T1000 (cell line): ENCODE measurements around the gene RECQL.

Source experiments
- DNase-seq: peaks from one replicate; lab custom pipeline; 2025; ENCODE audit warnings: mixed read lengths; lab: John Stamatoyannopoulos, UW

The RECQL gene

GRCh38 chr12:21501258-21502163 is at the start of gene RECQL, which contains the start of gene GOLT1B:
Gene RECQL, minus strand, starts transcription at chr12:21501635. Its CDS starts 2,065 bp downstream, at chr12:21499570.
Gene GOLT1B, plus strand, starts transcription at chr12:21501789. Its CDS starts 135 bp downstream, at chr12:21501924.
- DNase-seq, result peak; percentile 95

GRCh38 chr12:21547437-21547836 is 46.0 kb upstream of the RECQL start:
- no peak for DNase-seq

GRCh38 chr12:21546716-21547115 is 45.3 kb upstream of the RECQL start:
- DNase-seq, result no peak

GRCh38 chr12:21545557-21545956 is 44.1 kb upstream of the RECQL start:
- DNase-seq, result no peak

GRCh38 chr12:21543151-21543550 is 41.7 kb upstream of the RECQL start:
- DNase-seq, result no peak

GRCh38 chr12:21542403-21542802 is 41.0 kb upstream of the RECQL start:
- no peak for DNase-seq

- no peak for DNase-seq
These were observed 40.3 kb upstream of the RECQL start for GRCh38 chr12:21541773-21542172.

GRCh38 chr12:21539797-21540196 is 38.4 kb upstream of the RECQL start:
- DNase-seq, result no peak

GRCh38 chr12:21538061-21538653 is 36.7 kb upstream of the RECQL start:
- DNase-seq, result no peak

GRCh38 chr12:21529456-21529855 is 28.0 kb upstream of the RECQL start:
- DNase-seq, result no peak

GRCh38 chr12:21528953-21529352 is 27.5 kb upstream of the RECQL start:
- no peak for DNase-seq

- peak; percentile 57 for DNase-seq
These were observed 26.2 kb upstream of the RECQL start for GRCh38 chr12:21527451-21528180.

GRCh38 chr12:21526721-21527345 is 25.4 kb upstream of the RECQL start:
- DNase-seq, result no peak

- DNase-seq, result no peak
These were observed 24.6 kb upstream of the RECQL start, which contains the start of gene SPX for GRCh38 chr12:21526053-21526452. Gene SPX, plus strand, starts transcription at chr12:21526296. Its CDS starts 177 bp downstream, at chr12:21526473.

GRCh38 chr12:21523148-21523547 is 21.7 kb upstream of the RECQL start:
- no peak for DNase-seq

- no peak for DNase-seq
These were observed 20.1 kb upstream of the RECQL start for GRCh38 chr12:21521541-21521940.

- DNase-seq, result no peak
These were observed 17.0 kb upstream of the RECQL start for GRCh38 chr12:21518451-21518850.

- no peak for DNase-seq
These were observed 14.8 kb upstream of the RECQL start for GRCh38 chr12:21516281-21516680.

GRCh38 chr12:21509768-21510167 is 8.3 kb upstream of the RECQL start:
- DNase-seq, result no peak

GRCh38 chr12:21507849-21508248 is 6.4 kb upstream of the RECQL start:
- no peak for DNase-seq

- DNase-seq, result no peak
These were observed 4.5 kb upstream of the RECQL start for GRCh38 chr12:21505888-21506287.

GRCh38 chr12:21502872-21503271 is 1.4 kb upstream of the RECQL start:
- DNase-seq, result no peak
